Gastroesophageal sphincter (tissue), 3 donors: ENCODE data around the gene ANXA2.

ENCODE experiments used
- CTCF ChIP-seq, 4 experiments: fragments of 200-600 bp in 2 of 4; fragments of 450-650 bp in 2 of 4; sonication (generic) in 1 of 4; IDR thresholded peaks; one replicate each; pipeline ENCODE4 v1.5.1; 2017 to 2019; ENCODE audit warnings: antibody characterized with exemption in 4 of 4, mild to moderate bottlenecking in 2 of 4, moderate library complexity in 2 of 4
- EP300 ChIP-seq: sonication (generic); formaldehyde crosslinking; IDR thresholded peaks from one replicate; pipeline ENCODE4 v1.6.1; 2017; ENCODE audit warnings: antibody characterized with exemption, mild to moderate bottlenecking
- POLR2A ChIP-seq, 2 donors: fragments of 450-650 bp; IDR thresholded peaks; one replicate each; pipeline ENCODE4 v1.6.1; 2017; ENCODE audit warnings: antibody characterized with exemption in 2 of 2, mild to moderate bottlenecking in 2 of 2, moderate library complexity in 1 of 2
- POLR2AphosphoS5 ChIP-seq: sonication (generic); formaldehyde crosslinking; IDR thresholded peaks from one replicate; pipeline ENCODE4 v1.6.1; 2017; ENCODE audit warnings: antibody characterized with exemption

GRCh38 chr15:60428935-60429334 lies 31.1 kb upstream of the ANXA2 start:
- no peak for TF ChIP-seq EP300
- no peak for TF ChIP-seq POLR2A (IDR thresholded peaks at IDR 0.05)
- no peak for TF ChIP-seq CTCF (IDR thresholded peaks at IDR 0.05)
- no peak for TF ChIP-seq POLR2AphosphoS5
